ENCODE results near the gene PDLIM7. TPM values are rescaled to one million over a fixed set of nuclear protein-coding genes. Genes with fewer than 3 reads are reported as not detected.

PDLIM7 gene
- total RNA-seq, 2 donors from 2014 or later: 196 to 241 TPM

GRCh38 chr5:177508221-177508611 lies 10.8 kb upstream of the PDLIM7 start:
- H3K4me1 ChIP-seq (ENCODE audit: control insufficient read depth, insufficient read depth, low read length): peaks cover 4% of the 10 kb centered on the region
- no peaks in the 10 kb centered on the region for H3K9me3 ChIP-seq (ENCODE audit: control insufficient read depth, low read length)
- no peak overlapping the region for H3K4me3 ChIP-seq (ENCODE audit: low read length)
- peaks cover 37% of the 10 kb centered on the region for H3K36me3 ChIP-seq (ENCODE audit: control insufficient read depth, insufficient read depth, low read length)
- Mint-ChIP-seq H3K27ac (no peak overlapping the region), H3K9me3 (no peaks in the 10 kb centered on the region), H3K27me3 (ENCODE audit: insufficient read depth) (no peaks in the 10 kb centered on the region), H3K4me1 (peaks cover 5% of the 10 kb centered on the region), H3K36me3 (ENCODE audit: low read depth) (peaks cover 27% of the 10 kb centered on the region), H3K4me3 (no peak overlapping the region)
- 96% methylated on average over 20 to 26 of the region's 26 CpGs for WGBS, 2 experiments (ENCODE audit: insufficient coverage in 1 of 2, insufficient read length in 1 of 2)
- no peak overlapping the region for H3K27ac ChIP-seq (ENCODE audit: low read depth, low read length)
- H3K27me3 ChIP-seq (ENCODE audit: control insufficient read depth, insufficient read depth, low read length, poor library complexity, severe bottlenecking): no peaks in the 10 kb centered on the region
- no peak overlapping the region for H3K9ac ChIP-seq (ENCODE audit: extremely low read depth, low read length, poor library complexity, severe bottlenecking)
- no peak for DNase-seq
- no peak for TF ChIP-seq CTCF (conservative IDR thresholded peaks at IDR 0.05)

- WGBS, 2 experiments (ENCODE audit: insufficient coverage in 1 of 2, insufficient read length in 1 of 2): 93 to 96% methylated on average over 7 to 17 of the region's 17 CpGs
- no peaks in the 10 kb centered on the region for H3K27me3 Mint-ChIP-seq (ENCODE audit: insufficient read depth)
- H3K27ac Mint-ChIP-seq: peak overlapping the region; percentile 33
These were observed 10.3 kb upstream of the PDLIM7 start for GRCh38 chr5:177507596-177508220.

GRCh38 chr5:177507165-177507564 lies 9.8 kb upstream of the PDLIM7 start:
- H3K9me3 Mint-ChIP-seq: no peaks in the 10 kb centered on the region
- Histone ChIP-seq H3K9me3 (ENCODE audit: control insufficient read depth, low read length) (no peaks in the 10 kb centered on the region), H3K9ac (ENCODE audit: extremely low read depth, low read length, poor library complexity, severe bottlenecking) (no peak overlapping the region), H3K27ac (ENCODE audit: low read depth, low read length) (no peak overlapping the region), H3K36me3 (ENCODE audit: control insufficient read depth, insufficient read depth, low read length) (peaks cover 26% of the 10 kb centered on the region), H3K4me3 (ENCODE audit: low read length) (no peak overlapping the region), H3K4me1 (ENCODE audit: control insufficient read depth, insufficient read depth, low read length) (peaks cover 4% of the 10 kb centered on the region), H3K27me3 (ENCODE audit: control insufficient read depth, insufficient read depth, low read length, poor library complexity, severe bottlenecking) (no peaks in the 10 kb centered on the region)
- no peak overlapping the region for H3K4me3 Mint-ChIP-seq
- peak; percentile 57 for TF ChIP-seq CTCF (conservative IDR thresholded peaks at IDR 0.05)
- peaks cover 22% of the 10 kb centered on the region for H3K36me3 Mint-ChIP-seq (ENCODE audit: low read depth)
- H3K27me3 Mint-ChIP-seq (ENCODE audit: insufficient read depth): no peaks in the 10 kb centered on the region
- peaks cover 5% of the 10 kb centered on the region for H3K4me1 Mint-ChIP-seq
- no peak for DNase-seq
- H3K27ac Mint-ChIP-seq: no peak overlapping the region
- 90 to 96% methylated on average over 8 to 9 of the region's 9 CpGs for WGBS, 2 experiments (ENCODE audit: insufficient coverage in 1 of 2, insufficient read length in 1 of 2)

More at GRCh38 chr5:177507596-177508220, 10.3 kb upstream of the PDLIM7 start:
- no peak for DNase-seq
- Histone ChIP-seq H3K4me3 (ENCODE audit: low read length) (no peak overlapping the region), H3K27me3 (ENCODE audit: control insufficient read depth, insufficient read depth, low read length, poor library complexity, severe bottlenecking) (no peaks in the 10 kb centered on the region), H3K4me1 (ENCODE audit: control insufficient read depth, insufficient read depth, low read length) (peaks cover 4% of the 10 kb centered on the region), H3K9ac (ENCODE audit: extremely low read depth, low read length, poor library complexity, severe bottlenecking) (no peak overlapping the region), H3K9me3 (ENCODE audit: control insufficient read depth, low read length) (no peaks in the 10 kb centered on the region), H3K27ac (ENCODE audit: low read depth, low read length) (no peak overlapping the region), H3K36me3 (ENCODE audit: control insufficient read depth, insufficient read depth, low read length) (peaks cover 32% of the 10 kb centered on the region)
- peaks cover 5% of the 10 kb centered on the region for H3K4me1 Mint-ChIP-seq
- no peak overlapping the region for H3K4me3 Mint-ChIP-seq
- H3K9me3 Mint-ChIP-seq: no peaks in the 10 kb centered on the region
- TF ChIP-seq CTCF (conservative IDR thresholded peaks at IDR 0.05): no peak
- peaks cover 22% of the 10 kb centered on the region for H3K36me3 Mint-ChIP-seq (ENCODE audit: low read depth)

Measured in endodermal cell (in vitro differentiated cells).